Gastroesophageal sphincter (tissue), 4 donors: ENCODE results near the gene PIGW. TPM values are rescaled to one million over a fixed set of nuclear protein-coding genes. Genes with fewer than 3 reads are reported as not detected.

Source experiments
- ATAC-seq: fragments of 150-250 bp; one replicate; pipeline ENCODE4 v1.9.1; 2016; ENCODE audit warnings: mild to moderate bottlenecking, moderate library complexity
- H3K27ac ChIP-seq, 4 donors: fragments of 200-600 bp; sonication (generic) in 3 of 4; 1 replicate in 3 of 4; 2 replicates in 1 of 4; pipeline ENCODE4 v1.5.1; 2016 to 2019
- H3K27me3 ChIP-seq: fragments of 200-600 bp; sonication (generic); one replicate; pipeline ENCODE4 v1.5.1; 2019
- H3K36me3 ChIP-seq, 2 donors: fragments of 200-600 bp; sonication (generic); one replicate each; pipeline ENCODE4 v1.5.1; 2019; ENCODE audit warnings: control low read depth in 1 of 2
- H3K4me1 ChIP-seq, 3 donors: fragments of 200-600 bp; sonication (generic); 1 replicate in 2 of 3; 2 replicates in 1 of 3; pipeline ENCODE4 v1.5.1; 2016 to 2019; ENCODE audit warnings: control low read depth in 2 of 3
- H3K4me3 ChIP-seq, 2 donors: fragments of 200-600 bp; sonication (generic); one replicate each; pipeline ENCODE4 v1.5.1; 2019; ENCODE audit warnings: mild to moderate bottlenecking in 1 of 2, moderate library complexity in 1 of 2
- H3K9me3 ChIP-seq, 3 donors: fragments of 200-600 bp; sonication (generic); one replicate each; pipeline ENCODE4 v1.5.1; 2017 to 2019; ENCODE audit warnings: control low read depth in 2 of 3
- EP300 ChIP-seq: sonication (generic); formaldehyde crosslinking; IDR thresholded peaks from one replicate; pipeline ENCODE4 v1.6.1; 2017; ENCODE audit warnings: antibody characterized with exemption, mild to moderate bottlenecking
- POLR2A ChIP-seq, 2 donors: fragments of 450-650 bp; IDR thresholded peaks; one replicate each; pipeline ENCODE4 v1.6.1; 2017; ENCODE audit warnings: antibody characterized with exemption in 2 of 2, mild to moderate bottlenecking in 2 of 2, moderate library complexity in 1 of 2
- POLR2AphosphoS5 ChIP-seq: sonication (generic); formaldehyde crosslinking; IDR thresholded peaks from one replicate; pipeline ENCODE4 v1.6.1; 2017; ENCODE audit warnings: antibody characterized with exemption
- WGBS, 2 donors: methylation state at CpG; one replicate each; pipeline ENCODE4 v1.1.5; 2018; ENCODE audit warnings: low coverage in 1 of 2; 5-methylcytosine and 5-hydroxymethylcytosine counted together
- total RNA-seq, 4 donors: library from RNA; depleted of rRNA; stranded (reverse); fragments of >200 nt; gene quantifications; one replicate each; pipeline ENCODE4 v1.1.0, GENCODE V29; 2016
- TF ChIP-seq, protein P1 (sequence below), 4 experiments: fragments of 200-600 bp in 2 of 4; fragments of 450-650 bp in 2 of 4; sonication (generic) in 1 of 4; IDR thresholded peaks; one replicate each; pipeline ENCODE4 v1.5.1; 2017 to 2019; ENCODE audit warnings: antibody characterized with exemption in 4 of 4, mild to moderate bottlenecking in 2 of 4, moderate library complexity in 2 of 4

Gene PIGW
- total RNA-seq, 4 donors from 2014 or later: 3.3 to 5.3 (median 4.4) TPM

GRCh38 chr17:36493956-36494355, 40.8 kb upstream of the PIGW start:
- peaks cover 0 to 9% (median 0%) of the 10 kb centered on the region in 3 donors for H3K4me1 ChIP-seq
- no peak for TF ChIP-seq EP300
- TF ChIP-seq, protein P1, sequence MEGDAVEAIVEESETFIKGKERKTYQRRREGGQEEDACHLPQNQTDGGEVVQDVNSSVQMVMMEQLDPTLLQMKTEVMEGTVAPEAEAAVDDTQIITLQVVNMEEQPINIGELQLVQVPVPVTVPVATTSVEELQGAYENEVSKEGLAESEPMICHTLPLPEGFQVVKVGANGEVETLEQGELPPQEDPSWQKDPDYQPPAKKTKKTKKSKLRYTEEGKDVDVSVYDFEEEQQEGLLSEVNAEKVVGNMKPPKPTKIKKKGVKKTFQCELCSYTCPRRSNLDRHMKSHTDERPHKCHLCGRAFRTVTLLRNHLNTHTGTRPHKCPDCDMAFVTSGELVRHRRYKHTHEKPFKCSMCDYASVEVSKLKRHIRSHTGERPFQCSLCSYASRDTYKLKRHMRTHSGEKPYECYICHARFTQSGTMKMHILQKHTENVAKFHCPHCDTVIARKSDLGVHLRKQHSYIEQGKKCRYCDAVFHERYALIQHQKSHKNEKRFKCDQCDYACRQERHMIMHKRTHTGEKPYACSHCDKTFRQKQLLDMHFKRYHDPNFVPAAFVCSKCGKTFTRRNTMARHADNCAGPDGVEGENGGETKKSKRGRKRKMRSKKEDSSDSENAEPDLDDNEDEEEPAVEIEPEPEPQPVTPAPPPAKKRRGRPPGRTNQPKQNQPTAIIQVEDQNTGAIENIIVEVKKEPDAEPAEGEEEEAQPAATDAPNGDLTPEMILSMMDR (IDR thresholded peaks at IDR 0.05): no peak
- TF ChIP-seq POLR2A (IDR thresholded peaks at IDR 0.05): no peak
- TF ChIP-seq POLR2AphosphoS5: no peak
- H3K9me3 ChIP-seq: no peaks in the 10 kb centered on the region
- 92 to 100% methylated on average over 1 of the region's 1 CpG for WGBS, 2 donors
- no peak for ATAC-seq
- no peaks in the 10 kb centered on the region for H3K27me3 ChIP-seq
- H3K36me3 ChIP-seq: peaks cover 8 to 78% of the 10 kb centered on the region in 2 donors
- no peak overlapping the region for H3K27ac ChIP-seq
- H3K4me3 ChIP-seq: no peak overlapping the region

- no peak for ATAC-seq
- 80 to 90% methylated on average over 5 of the region's 5 CpGs for WGBS, 2 donors
- no peak overlapping the region for H3K27ac ChIP-seq
- peaks cover 8 to 78% of the 10 kb centered on the region in 2 donors for H3K36me3 ChIP-seq
- H3K4me3 ChIP-seq: no peak overlapping the region
- H3K9me3 ChIP-seq: no peaks in the 10 kb centered on the region
- no peaks in the 10 kb centered on the region for H3K27me3 ChIP-seq
- no peak for TF ChIP-seq EP300
- no peak for TF ChIP-seq POLR2AphosphoS5
- TF ChIP-seq, protein P1 (IDR thresholded peaks at IDR 0.05): no peak
- TF ChIP-seq POLR2A (IDR thresholded peaks at IDR 0.05): no peak
- H3K4me1 ChIP-seq: peaks cover 0 to 2% (median 0%) of the 10 kb centered on the region in 3 donors
These were observed 40.1 kb upstream of the PIGW start for GRCh38 chr17:36494674-36495073.

DNA sequence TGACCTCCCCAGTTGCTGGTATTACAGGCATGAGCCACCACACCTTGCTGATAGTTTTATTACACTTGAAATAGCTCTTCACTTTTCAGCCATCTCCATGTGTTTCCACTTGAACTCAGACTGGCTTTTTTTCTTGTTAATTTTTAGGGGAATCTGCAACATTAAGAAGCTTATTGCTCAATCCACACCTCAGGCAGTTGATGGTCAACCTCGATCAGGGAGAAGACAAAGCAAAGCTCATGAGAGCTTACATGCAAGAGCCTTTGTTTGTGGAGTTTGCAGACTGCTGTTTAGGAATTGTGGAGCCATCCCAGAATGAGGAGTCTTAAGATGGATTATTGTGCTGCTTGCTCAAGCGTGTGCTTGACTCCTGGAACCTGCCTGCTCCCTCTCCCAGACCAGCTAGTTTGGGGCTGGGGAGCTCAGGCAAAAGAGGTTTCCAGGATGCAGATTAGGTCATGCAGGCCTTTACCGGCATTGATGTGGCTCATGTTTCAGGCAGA, 39.7 kb upstream of the PIGW start:
- ATAC-seq: no peak
- Histone ChIP-seq H3K9me3 (no peaks in the 10 kb centered on the region), H3K4me1 (no peaks in the 10 kb centered on the region), H3K36me3 (peaks cover 8 to 81% of the 10 kb centered on the region in 2 donors), H3K4me3 (no peak overlapping the region), H3K27me3 (no peaks in the 10 kb centered on the region), H3K27ac (no peak overlapping the region)
- WGBS, 2 donors: 67 to 79% methylated on average over 2 of the region's 3 CpGs
- TF ChIP-seq EP300 (no peak), POLR2AphosphoS5 (no peak), POLR2A (IDR thresholded peaks at IDR 0.05) (no peak)
- TF ChIP-seq, protein P1 (IDR thresholded peaks at IDR 0.05): no peak

DNA sequence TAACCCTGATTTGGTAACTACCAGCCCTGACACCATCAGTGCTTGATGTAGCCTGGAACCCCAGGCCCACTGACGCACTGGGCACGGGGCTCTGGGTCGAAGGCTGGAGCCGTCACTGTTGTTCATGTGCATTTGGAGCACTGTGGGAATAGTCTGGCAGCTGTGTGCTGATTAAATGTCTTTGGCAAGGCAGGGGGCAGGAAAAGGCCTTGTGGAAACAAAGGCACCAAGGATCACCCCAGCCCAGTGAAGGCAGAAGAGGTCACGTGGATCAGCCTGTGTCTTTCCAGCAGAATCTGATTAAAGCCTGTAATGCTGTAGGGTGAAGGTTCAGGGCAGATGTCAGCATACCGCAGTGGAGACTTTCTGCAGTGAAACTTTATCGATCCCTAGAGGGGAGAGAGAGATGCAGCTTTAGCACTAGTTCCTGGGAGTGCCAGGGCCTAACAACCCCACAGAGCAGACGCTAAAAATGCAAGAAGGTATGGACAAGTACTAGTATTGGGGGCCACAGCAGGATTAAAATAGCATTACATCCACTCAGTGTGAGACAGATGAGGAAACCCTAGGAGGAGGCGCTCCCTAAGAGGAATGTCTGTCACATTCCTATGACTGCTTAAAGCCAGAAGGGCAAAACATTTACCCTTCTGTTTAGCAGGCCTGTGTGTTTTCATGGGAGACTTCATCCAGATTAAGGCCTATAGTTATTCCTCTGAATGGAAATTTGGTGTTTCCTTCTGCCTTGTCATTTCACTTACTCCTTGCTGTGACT, 38.6 kb upstream of the PIGW start:
- no peaks in the 10 kb centered on the region for H3K4me1 ChIP-seq
- no peaks in the 10 kb centered on the region for H3K9me3 ChIP-seq
- no peak overlapping the region for H3K4me3 ChIP-seq
- 74 to 86% methylated on average over 5 to 6 of the region's 9 CpGs for WGBS, 2 donors
- peaks cover 8 to 92% of the 10 kb centered on the region in 2 donors for H3K36me3 ChIP-seq
- no peaks in the 10 kb centered on the region for H3K27me3 ChIP-seq
- ATAC-seq: no peak
- TF ChIP-seq EP300 (no peak), POLR2AphosphoS5 (no peak), POLR2A (IDR thresholded peaks at IDR 0.05) (no peak)
- TF ChIP-seq, protein P1 (IDR thresholded peaks at IDR 0.05): no peak
- H3K27ac ChIP-seq: no peak overlapping the region

DNA sequence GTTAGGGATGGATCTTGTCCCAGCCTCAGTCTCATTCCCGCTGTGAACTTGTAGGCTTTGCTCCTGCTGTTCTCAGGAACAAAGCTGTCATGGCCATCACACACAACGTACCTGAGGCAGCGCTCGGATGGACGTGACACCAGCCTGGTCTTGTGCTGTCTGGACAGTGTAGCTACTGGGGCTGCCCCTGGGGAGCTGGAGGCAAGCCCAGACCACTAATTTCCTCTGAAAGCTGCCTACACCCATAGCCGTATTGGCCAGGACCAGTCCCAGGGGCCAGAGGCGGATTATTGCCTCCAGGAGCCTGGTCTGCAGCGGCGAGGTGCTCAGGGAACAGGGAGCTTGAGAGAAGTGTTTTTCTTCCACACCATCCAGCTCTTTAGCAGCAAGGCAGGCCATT, 36.6 kb upstream of the PIGW start:
- Histone ChIP-seq H3K27me3 (no peaks in the 10 kb centered on the region), H3K36me3 (peaks cover 7 to 93% of the 10 kb centered on the region in 2 donors), H3K4me1 (no peaks in the 10 kb centered on the region), H3K27ac (no peak overlapping the region), H3K9me3 (no peaks in the 10 kb centered on the region), H3K4me3 (no peak overlapping the region)
- TF ChIP-seq EP300: no peak
- no peak for TF ChIP-seq POLR2A (IDR thresholded peaks at IDR 0.05)
- TF ChIP-seq POLR2AphosphoS5: no peak
- TF ChIP-seq, protein P1 (IDR thresholded peaks at IDR 0.05): no peak
- 60 to 70% methylated on average over 5 to 8 of the region's 9 CpGs for WGBS, 2 donors
- ATAC-seq: no peak
